Retinal pigment epithelial cell (primary cell): Measurements from ENCODE around the gene HOXC5.

ENCODE experiments used
- DNase-seq: peaks from one replicate; pipeline ENCODE4 v3.0.0-alpha.2; 2010; ENCODE audit warnings: low read depth
- H3K4me3 ChIP-seq: 2 replicates; pipeline ENCODE4 v1.5.1; 2011; ENCODE audit warnings: mild to moderate bottlenecking, low read length, control low read depth, moderate library complexity
- CTCF ChIP-seq: conservative IDR thresholded peaks from 2 replicates; pipeline ENCODE4 v1.5.1; 2011; ENCODE audit warnings: low read depth, low read length, control low read depth, inconsistent platforms

HOXC5 gene

GRCh38 chr12:54048406-54049093, 15.7 kb downstream of the HOXC5 start:
- DNase-seq, result no peak
- no peak for TF ChIP-seq CTCF
- no peak overlapping the region for H3K4me3 ChIP-seq

- TF ChIP-seq CTCF, result no peak
- no peak for DNase-seq
- H3K4me3 ChIP-seq, result no peak overlapping the region
Measured at GRCh38 chr12:54049108-54049507, 16.3 kb downstream of the HOXC5 start.

- DNase-seq, result no peak
- H3K4me3 ChIP-seq, result no peak overlapping the region
- no peak for TF ChIP-seq CTCF
Measured at GRCh38 chr12:54050482-54050810, 17.6 kb downstream of the HOXC5 start.

GRCh38 chr12:54051026-54051842, 18.4 kb downstream of the HOXC5 start:
- no peak overlapping the region for H3K4me3 ChIP-seq
- TF ChIP-seq CTCF, result no peak
- DNase-seq, result no peak

GRCh38 chr12:54051874-54052437, 19.1 kb downstream of the HOXC5 start:
- no peak for TF ChIP-seq CTCF

GRCh38 chr12:54052438-54053002, 19.7 kb downstream of the HOXC5 start:
- no peak for TF ChIP-seq CTCF
- DNase-seq, result no peak
- H3K4me3 ChIP-seq, result no peak overlapping the region

More at GRCh38 chr12:54051874-54052437, 19.1 kb downstream of the HOXC5 start:
- no peak for DNase-seq
- no peak overlapping the region for H3K4me3 ChIP-seq
